Endothelial cell of umbilical vein (primary cell): ENCODE data around the gene POLR3GL.

ENCODE experiments used
- EZH2 ChIP-seq: IDR thresholded peaks from 2 replicates; pipeline ENCODE4 v1.6.1; 2012; ENCODE audit warnings: borderline replicate concordance, low read depth, mild to moderate bottlenecking, moderate library complexity, low read length, inconsistent platforms; ENCODE audit not compliant: severe bottlenecking
- FOS ChIP-seq: IDR thresholded peaks from 2 replicates; pipeline ENCODE4 v1.6.1; 2011; ENCODE audit warnings: mild to moderate bottlenecking, low read length, moderate library complexity, borderline replicate concordance; ENCODE audit not compliant: insufficient read depth
- JUN ChIP-seq: IDR thresholded peaks from 2 replicates; pipeline ENCODE4 v1.6.1; 2011; ENCODE audit warnings: borderline replicate concordance, low read depth; ENCODE audit not compliant: insufficient read length, insufficient read depth
- POLR2A ChIP-seq: IDR thresholded peaks from 2 replicates; pipeline ENCODE4 v1.6.1; 2012; ENCODE audit warnings: low read depth, mild to moderate bottlenecking, control low read depth, low read length
- POLR2AphosphoS5 ChIP-seq: IDR thresholded peaks from 2 replicates; pipeline ENCODE4 v1.6.1; 2012; ENCODE audit warnings: low read depth, mild to moderate bottlenecking, control low read depth, low read length, moderate library complexity; ENCODE audit not compliant: insufficient read depth
- TF ChIP-seq, protein P1 (sequence below), 2 donors: IDR thresholded peaks; 1 replicate in 1 of 2; 2 replicates in 1 of 2; pipeline ENCODE4 v1.5.1; 2011; ENCODE audit warnings: low read length in 2 of 2, mild to moderate bottlenecking in 2 of 2, moderate library complexity in 2 of 2, control low read depth in 1 of 2, inconsistent platforms in 1 of 2, low read depth in 1 of 2; ENCODE audit not compliant: insufficient read depth in 1 of 2; ENCODE audit errors: extremely low read depth in 1 of 2
- TF ChIP-seq, protein P2 (sequence below): IDR thresholded peaks from 2 replicates; pipeline ENCODE4 v1.6.1; 2011; ENCODE audit not compliant: insufficient read depth, insufficient read length

DNA sequence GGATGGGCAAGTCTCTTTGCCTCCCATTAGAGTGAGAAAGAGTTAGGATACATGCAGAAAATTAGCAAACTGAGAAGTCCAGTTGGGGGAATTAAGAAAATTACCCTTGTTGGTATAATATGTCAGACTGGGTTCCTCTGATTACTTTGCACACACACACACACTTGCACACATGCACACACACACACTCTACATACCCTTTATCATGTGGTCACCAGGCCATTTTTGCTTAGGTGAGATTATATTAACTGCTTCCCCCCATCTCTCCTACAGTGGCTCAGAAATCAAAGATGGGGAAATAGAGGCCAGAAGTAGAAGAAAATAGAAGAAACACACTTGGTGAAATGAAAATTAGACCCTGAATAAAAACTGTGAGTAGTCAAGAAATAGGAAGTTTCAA, 5.8 kb upstream of the POLR3GL start:
- TF ChIP-seq POLR2A = no peak
- TF ChIP-seq, protein P1, sequence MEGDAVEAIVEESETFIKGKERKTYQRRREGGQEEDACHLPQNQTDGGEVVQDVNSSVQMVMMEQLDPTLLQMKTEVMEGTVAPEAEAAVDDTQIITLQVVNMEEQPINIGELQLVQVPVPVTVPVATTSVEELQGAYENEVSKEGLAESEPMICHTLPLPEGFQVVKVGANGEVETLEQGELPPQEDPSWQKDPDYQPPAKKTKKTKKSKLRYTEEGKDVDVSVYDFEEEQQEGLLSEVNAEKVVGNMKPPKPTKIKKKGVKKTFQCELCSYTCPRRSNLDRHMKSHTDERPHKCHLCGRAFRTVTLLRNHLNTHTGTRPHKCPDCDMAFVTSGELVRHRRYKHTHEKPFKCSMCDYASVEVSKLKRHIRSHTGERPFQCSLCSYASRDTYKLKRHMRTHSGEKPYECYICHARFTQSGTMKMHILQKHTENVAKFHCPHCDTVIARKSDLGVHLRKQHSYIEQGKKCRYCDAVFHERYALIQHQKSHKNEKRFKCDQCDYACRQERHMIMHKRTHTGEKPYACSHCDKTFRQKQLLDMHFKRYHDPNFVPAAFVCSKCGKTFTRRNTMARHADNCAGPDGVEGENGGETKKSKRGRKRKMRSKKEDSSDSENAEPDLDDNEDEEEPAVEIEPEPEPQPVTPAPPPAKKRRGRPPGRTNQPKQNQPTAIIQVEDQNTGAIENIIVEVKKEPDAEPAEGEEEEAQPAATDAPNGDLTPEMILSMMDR (IDR thresholded peaks at IDR 0.05; ENCODE audit: extremely low read depth in 1 of 2, insufficient read depth in 1 of 2, low read depth in 1 of 2, low read length in 2 of 2) = no peak
- no peak for TF ChIP-seq EZH2
- TF ChIP-seq POLR2AphosphoS5 = no peak
- TF ChIP-seq JUN = no peak
- no peak for TF ChIP-seq FOS
- TF ChIP-seq, protein P2, sequence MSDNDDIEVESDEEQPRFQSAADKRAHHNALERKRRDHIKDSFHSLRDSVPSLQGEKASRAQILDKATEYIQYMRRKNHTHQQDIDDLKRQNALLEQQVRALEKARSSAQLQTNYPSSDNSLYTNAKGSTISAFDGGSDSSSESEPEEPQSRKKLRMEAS = no peak
